ENCODE data around the gene DUOXA2. TPM values are rescaled to one million over a fixed set of nuclear protein-coding genes. Genes with fewer than 3 reads are reported as not detected.

Gene DUOXA2
- total and polyA plus RNA-seq, 2 donors (not counting 1 experiment from before 2014, with no cell fraction given), result not detected

GRCh38 chr15:45139770-45140169 lies 25.6 kb downstream of the DUOXA2 start:
- Histone ChIP-seq H3K4me2 (ENCODE audit: extremely low read depth, insufficient read depth, low read length) (no peak overlapping the region), H3K36me3 (ENCODE audit: control insufficient read depth, insufficient read depth, low read length) (no peaks in the 10 kb centered on the region), H3K27ac (ENCODE audit: insufficient read depth, low read length) (no peak overlapping the region), H3K9me3 (ENCODE audit: control insufficient read depth, insufficient read depth, low read depth, low read length) (no peaks in the 10 kb centered on the region), H3K9ac (ENCODE audit: insufficient read depth, low read length) (no peak overlapping the region), H3K4me1 (ENCODE audit: control insufficient read depth, extremely low read depth, insufficient read depth, low read length) (no peaks in the 10 kb centered on the region), H4K20me1 (ENCODE audit: control insufficient read depth, extremely low read depth, insufficient read depth, low read length) (no peaks in the 10 kb centered on the region), H3K79me2 (ENCODE audit: control insufficient read depth, insufficient read depth, low read length) (no peaks in the 10 kb centered on the region), H2AFZ (ENCODE audit: low read length) (no peak overlapping the region), H3K4me3 (replicated peaks in 1 of 4; ENCODE audit: control extremely low read depth in 1 of 4, insufficient read depth in 1 of 4, low read depth in 3 of 4, low read length in 4 of 4) (no peak overlapping the region), H3K27me3 (ENCODE audit: control insufficient read depth, insufficient read depth, low read length) (peaks cover 12% of the 10 kb centered on the region)
- no peak for DNase-seq (ENCODE audit: low read depth in 2 of 2)
- no peak for TF ChIP-seq EZH2 (IDR thresholded peaks at IDR 0.05; ENCODE audit: low read length, missing control alignments)

GRCh38 chr15:45140557-45141250 lies 26.6 kb downstream of the DUOXA2 start:
- Histone ChIP-seq H3K4me2 (ENCODE audit: extremely low read depth, insufficient read depth, low read length) (no peak overlapping the region), H3K4me1 (ENCODE audit: control insufficient read depth, extremely low read depth, insufficient read depth, low read length) (no peaks in the 10 kb centered on the region), H3K4me3 (replicated peaks in 1 of 4; ENCODE audit: control extremely low read depth in 1 of 4, insufficient read depth in 1 of 4, low read depth in 3 of 4, low read length in 4 of 4) (no peak overlapping the region), H3K27me3 (ENCODE audit: control insufficient read depth, insufficient read depth, low read length) (peaks cover 6% of the 10 kb centered on the region), H3K9me3 (ENCODE audit: control insufficient read depth, insufficient read depth, low read depth, low read length) (no peaks in the 10 kb centered on the region), H3K79me2 (ENCODE audit: control insufficient read depth, insufficient read depth, low read length) (no peaks in the 10 kb centered on the region), H4K20me1 (ENCODE audit: control insufficient read depth, extremely low read depth, insufficient read depth, low read length) (no peaks in the 10 kb centered on the region), H3K27ac (ENCODE audit: insufficient read depth, low read length) (no peak overlapping the region), H3K9ac (ENCODE audit: insufficient read depth, low read length) (no peak overlapping the region), H2AFZ (ENCODE audit: low read length) (no peak overlapping the region), H3K36me3 (ENCODE audit: control insufficient read depth, insufficient read depth, low read length) (no peaks in the 10 kb centered on the region)
- no peak for DNase-seq (ENCODE audit: low read depth in 2 of 2)
- TF ChIP-seq EZH2 (IDR thresholded peaks at IDR 0.05; ENCODE audit: low read length, missing control alignments) (no peak), CTCF (conservative IDR thresholded peaks at IDR 0.05 in 1 of 2, IDR thresholded peaks at IDR 0.05 in 1 of 2; ENCODE audit: low read depth in 1 of 2, low read length in 2 of 2) (no peak)

- H3K27me3 ChIP-seq (ENCODE audit: control insufficient read depth, insufficient read depth, low read length), result peaks cover 5% of the 10 kb centered on the region
- H3K4me1 ChIP-seq (ENCODE audit: control insufficient read depth, extremely low read depth, insufficient read depth, low read length), result no peaks in the 10 kb centered on the region
- no peak overlapping the region for H3K4me3 ChIP-seq (replicated peaks in 1 of 4; ENCODE audit: control extremely low read depth in 1 of 4, insufficient read depth in 1 of 4, low read depth in 3 of 4, low read length in 4 of 4)
- no peak overlapping the region for H3K27ac ChIP-seq (ENCODE audit: insufficient read depth, low read length)
- H3K4me2 ChIP-seq (ENCODE audit: extremely low read depth, insufficient read depth, low read length), result no peak overlapping the region
- H3K36me3 ChIP-seq (ENCODE audit: control insufficient read depth, insufficient read depth, low read length), result no peaks in the 10 kb centered on the region
- no peaks in the 10 kb centered on the region for H4K20me1 ChIP-seq (ENCODE audit: control insufficient read depth, extremely low read depth, insufficient read depth, low read length)
- no peak for DNase-seq (ENCODE audit: low read depth in 2 of 2)
- no peak overlapping the region for H2AFZ ChIP-seq (ENCODE audit: low read length)
- H3K79me2 ChIP-seq (ENCODE audit: control insufficient read depth, insufficient read depth, low read length), result no peaks in the 10 kb centered on the region
- no peaks in the 10 kb centered on the region for H3K9me3 ChIP-seq (ENCODE audit: control insufficient read depth, insufficient read depth, low read depth, low read length)
- H3K9ac ChIP-seq (ENCODE audit: insufficient read depth, low read length), result no peak overlapping the region
- TF ChIP-seq EZH2 (IDR thresholded peaks at IDR 0.05; ENCODE audit: low read length, missing control alignments), result no peak
Observed at GRCh38 chr15:45141386-45141785, 27.3 kb downstream of the DUOXA2 start.

GRCh38 chr15:45143056-45143455 lies 28.9 kb downstream of the DUOXA2 start:
- Histone ChIP-seq H3K36me3 (ENCODE audit: control insufficient read depth, insufficient read depth, low read length) (no peaks in the 10 kb centered on the region), H3K27ac (ENCODE audit: insufficient read depth, low read length) (no peak overlapping the region), H3K79me2 (ENCODE audit: control insufficient read depth, insufficient read depth, low read length) (no peaks in the 10 kb centered on the region), H3K9me3 (ENCODE audit: control insufficient read depth, insufficient read depth, low read depth, low read length) (no peaks in the 10 kb centered on the region), H3K27me3 (ENCODE audit: control insufficient read depth, insufficient read depth, low read length) (no peaks in the 10 kb centered on the region), H3K9ac (ENCODE audit: insufficient read depth, low read length) (no peak overlapping the region), H4K20me1 (ENCODE audit: control insufficient read depth, extremely low read depth, insufficient read depth, low read length) (no peaks in the 10 kb centered on the region), H2AFZ (ENCODE audit: low read length) (no peak overlapping the region), H3K4me2 (ENCODE audit: extremely low read depth, insufficient read depth, low read length) (no peak overlapping the region), H3K4me1 (ENCODE audit: control insufficient read depth, extremely low read depth, insufficient read depth, low read length) (no peaks in the 10 kb centered on the region), H3K4me3 (replicated peaks in 1 of 4; ENCODE audit: control extremely low read depth in 1 of 4, insufficient read depth in 1 of 4, low read depth in 3 of 4, low read length in 4 of 4) (no peak overlapping the region)
- TF ChIP-seq EZH2 (IDR thresholded peaks at IDR 0.05; ENCODE audit: low read length, missing control alignments), result no peak
- no peak for TF ChIP-seq CTCF (conservative IDR thresholded peaks at IDR 0.05 in 1 of 2, IDR thresholded peaks at IDR 0.05 in 1 of 2; ENCODE audit: low read depth in 1 of 2, low read length in 2 of 2)
- no peak for DNase-seq (ENCODE audit: low read depth in 2 of 2)
